HG03039 (cell line): ENCODE measurements around the gene ACTN4.
"Not testable (repeated sequence)": the region's sequence is repeated elsewhere in the genome, so short reads cannot be mapped to it uniquely, and the experiment has no call there.

Experiments
- ATAC-seq: cut with Tn5 transposase; IDR thresholded peaks from one replicate; pipeline ENCODE4 v1.9.1; 2021; ENCODE audit warnings: mild to moderate bottlenecking, moderate library complexity; ENCODE audit not compliant: unreplicated experiment

ACTN4 gene

DNA sequence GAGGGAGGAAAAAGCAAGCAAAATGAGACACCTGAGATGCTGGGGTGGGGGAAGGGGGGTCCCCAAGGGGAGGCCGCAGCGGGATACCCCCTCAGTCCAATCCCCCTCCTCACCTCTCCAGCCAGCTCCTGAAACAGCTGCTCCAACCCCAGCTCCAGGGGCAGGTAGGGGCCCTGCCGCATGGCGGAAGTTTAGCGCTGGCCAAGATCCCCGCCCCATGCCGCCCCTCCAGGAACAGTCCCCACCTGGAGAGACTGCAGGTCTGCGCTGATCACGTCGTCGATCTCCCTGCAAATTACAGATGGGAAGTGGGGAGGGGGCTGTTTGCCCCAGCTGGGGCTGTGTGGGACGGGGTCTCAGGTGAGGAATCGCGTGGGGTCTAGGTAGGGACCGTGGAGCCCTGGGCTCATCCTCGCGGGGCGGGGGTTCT, 87.8 kb downstream of the ACTN4 start:
- ATAC-seq, result no peak

DNA sequence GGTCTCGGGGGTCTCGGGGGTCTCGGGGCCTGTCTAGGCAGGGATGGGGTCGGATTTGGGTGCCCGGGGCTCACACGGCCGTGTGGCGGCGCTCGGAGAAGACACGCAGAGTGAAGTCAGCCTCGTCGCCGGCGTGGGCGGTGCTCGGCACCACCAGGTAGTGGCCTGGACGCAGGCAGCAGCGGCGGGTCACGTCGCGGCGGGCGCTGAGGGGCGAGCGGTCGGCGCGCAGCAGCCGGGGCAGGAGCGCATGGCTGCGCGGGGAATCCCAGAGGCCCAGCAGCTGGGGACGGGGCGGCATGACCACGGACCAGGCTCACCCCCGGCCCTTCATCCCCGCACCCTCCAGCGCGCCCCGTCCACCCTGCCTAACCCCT, 88.6 kb downstream of the ACTN4 start:
- no peak for ATAC-seq

- no peak for ATAC-seq
Observed at GRCh38 chr19:38736413-38737280, 89.2 kb downstream of the ACTN4 start.

- no peak for ATAC-seq
Observed at GRCh38 chr19:38737281-38737865, 89.9 kb downstream of the ACTN4 start.

- ATAC-seq, result no peak
Observed at GRCh38 chr19:38737921-38738737, 90.7 kb downstream of the ACTN4 start.

- ATAC-seq, result no peak
Observed at GRCh38 chr19:38739440-38740256, 92.2 kb downstream of the ACTN4 start.

GRCh38 chr19:38740257-38740592, 92.8 kb downstream of the ACTN4 start:
- no peak for ATAC-seq

DNA sequence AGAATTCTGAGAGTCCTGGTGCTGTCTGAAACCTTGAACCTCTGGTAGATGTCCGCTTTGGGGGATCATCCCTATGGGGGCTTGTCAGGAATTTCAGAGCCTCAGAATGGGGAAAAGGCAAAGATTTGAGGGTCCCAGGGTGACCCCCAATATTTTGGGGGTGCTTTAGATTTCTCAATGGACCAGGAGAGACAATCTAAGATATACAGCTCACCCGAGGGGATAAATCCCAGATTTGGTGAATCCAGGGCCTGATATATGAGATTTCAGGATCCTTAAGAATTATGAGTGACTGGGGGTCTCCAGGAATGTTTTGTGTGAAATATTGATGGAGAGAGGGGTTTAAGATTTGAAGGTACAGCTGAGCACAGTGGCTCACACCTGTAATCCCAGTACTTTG, 93.5 kb downstream of the ACTN4 start:
- no peak for ATAC-seq

DNA sequence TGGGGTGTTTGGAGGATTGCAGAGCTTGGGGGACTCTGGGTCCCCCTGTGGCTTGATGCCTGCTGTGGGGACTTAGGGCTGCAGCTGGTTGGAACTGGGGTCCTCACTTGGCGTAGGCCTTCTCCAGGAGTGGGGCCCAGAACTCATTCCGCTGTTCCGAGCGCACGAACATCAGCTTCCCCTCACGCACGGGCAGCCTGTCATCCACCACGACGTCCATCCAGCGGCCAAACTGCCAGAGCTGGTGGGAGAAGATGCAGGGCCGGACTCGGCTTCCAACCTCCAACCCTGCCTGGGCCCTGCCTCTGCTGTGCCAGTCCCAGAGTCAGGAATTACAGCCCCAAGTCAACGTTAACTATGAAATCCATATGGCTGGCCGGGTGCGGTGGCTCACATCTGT, 94.2 kb downstream of the ACTN4 start:
- no peak for ATAC-seq

DNA sequence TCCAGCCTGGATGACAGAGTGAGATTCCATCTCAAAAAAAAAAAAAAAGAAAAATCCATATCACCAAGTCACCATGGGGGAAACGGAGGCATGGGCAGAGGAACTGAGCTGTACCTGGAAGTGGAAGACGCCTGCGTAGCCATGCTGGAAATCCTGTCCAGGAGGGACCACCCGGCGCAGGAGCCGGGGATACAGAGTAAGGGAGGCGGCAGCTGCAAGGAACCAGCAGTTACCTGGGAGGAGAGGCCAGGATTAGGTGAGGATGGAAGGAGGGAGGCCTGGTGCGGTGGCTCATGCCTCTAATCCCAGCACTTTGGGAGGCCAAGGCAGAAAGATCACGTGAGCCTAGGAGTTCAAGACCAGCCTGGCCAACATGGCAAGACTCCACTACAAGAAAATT, 94.8 kb downstream of the ACTN4 start:
- ATAC-seq, result no peak

- ATAC-seq, result no peak
Observed at GRCh38 chr19:38742906-38743305, 95.5 kb downstream of the ACTN4 start.

DNA sequence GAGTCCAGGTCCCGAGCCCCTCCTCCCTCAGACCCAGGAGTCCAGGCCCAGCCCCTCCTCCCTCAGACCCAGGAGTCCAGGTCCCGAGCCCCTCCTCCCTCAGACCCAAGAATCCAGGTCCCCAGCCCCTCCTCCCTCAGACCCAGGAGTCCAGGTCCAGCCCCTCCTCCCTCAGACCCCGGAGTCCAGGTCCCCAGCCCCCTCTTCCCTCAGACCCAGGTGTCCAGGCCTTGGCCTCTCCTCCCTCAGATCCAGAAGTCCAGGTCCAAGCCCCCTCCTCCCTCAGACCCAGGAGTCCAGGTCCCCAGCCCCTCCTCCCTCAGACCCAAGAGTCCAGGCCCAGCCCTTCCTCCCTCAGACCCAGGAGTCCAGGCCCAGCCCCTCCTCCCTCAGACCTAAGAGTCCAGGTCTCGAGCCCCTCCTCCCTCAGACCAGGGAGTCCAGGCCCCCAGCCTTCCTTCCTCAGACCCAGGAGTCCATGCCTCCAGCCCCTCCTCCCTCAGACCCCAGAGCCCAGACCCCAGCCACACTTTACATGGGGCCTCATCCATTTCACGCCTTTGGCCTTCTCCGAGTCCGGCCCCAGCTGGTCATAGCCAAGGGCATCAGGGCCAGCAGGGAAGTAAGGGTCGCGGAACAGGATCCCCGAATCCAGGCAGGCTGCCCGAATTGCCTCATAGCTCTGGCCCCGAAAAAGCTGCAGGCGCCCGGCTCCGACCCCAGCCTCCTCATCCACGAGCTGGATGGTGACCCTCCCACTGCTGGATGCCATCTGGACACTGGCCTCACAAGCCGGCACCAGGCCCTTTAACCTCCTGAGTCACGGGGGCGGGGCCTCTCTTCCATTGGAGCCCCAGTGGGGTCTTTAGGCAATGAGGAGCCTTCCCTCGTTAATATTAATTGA, 96.2 kb downstream of the ACTN4 start:
- ATAC-seq, result no peak

GRCh38 chr19:38744298-38744681, 96.8 kb downstream of the ACTN4 start, which contains the start of gene CAPN12:
Gene CAPN12 (minus strand): TSS chr19:38744474. CDS start chr19:38744165, 309 bp downstream.
- ATAC-seq, result no peak

DNA sequence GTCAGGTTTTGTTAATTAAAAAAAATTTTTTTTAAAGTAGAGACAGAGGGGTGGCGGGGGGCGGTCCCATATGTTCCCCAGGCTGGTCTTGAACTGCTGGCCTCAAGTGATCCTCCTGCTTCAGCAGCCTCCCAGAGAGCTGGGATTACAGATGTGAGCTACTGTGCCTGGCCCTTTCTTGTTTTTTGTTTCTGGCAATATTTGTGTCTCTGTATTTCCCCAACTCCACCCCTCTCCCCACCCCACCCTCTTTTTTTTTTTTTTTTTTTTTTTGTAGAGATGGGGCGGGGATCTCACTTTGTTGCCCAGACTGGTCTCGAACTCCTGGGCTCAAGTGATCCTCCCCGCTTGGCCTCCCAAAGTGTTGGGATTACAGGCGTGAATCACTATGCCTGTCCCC, 97.4 kb downstream of the ACTN4 start:
- ATAC-seq, result no peak

DNA sequence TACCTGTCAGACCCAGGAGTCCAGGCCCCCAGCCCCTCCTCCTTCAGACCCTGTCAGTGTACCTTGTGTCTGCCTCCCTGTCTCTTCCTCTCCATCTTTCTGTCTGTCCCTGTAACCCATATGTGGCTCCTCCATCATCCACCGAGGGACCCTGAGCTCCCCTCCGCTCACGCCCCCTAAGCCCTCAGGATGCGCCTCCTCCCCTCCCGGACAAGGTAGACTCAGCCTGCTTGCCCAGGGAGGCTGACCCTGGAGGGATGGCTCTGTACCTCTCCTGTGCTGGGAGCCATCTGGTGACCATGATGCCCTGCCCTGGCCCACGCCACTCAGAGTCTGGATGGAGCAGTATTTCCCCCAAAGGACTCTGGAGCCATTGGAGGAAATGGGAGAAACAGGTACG, 97.9 kb downstream of the ACTN4 start:
- ATAC-seq, result no peak

GRCh38 chr19:38753783-38754182, 106.3 kb downstream of the ACTN4 start:
- not testable (repeated sequence) for ATAC-seq

- ATAC-seq, result not testable (repeated sequence)
Observed at GRCh38 chr19:38754196-38754595, 106.7 kb downstream of the ACTN4 start.

DNA sequence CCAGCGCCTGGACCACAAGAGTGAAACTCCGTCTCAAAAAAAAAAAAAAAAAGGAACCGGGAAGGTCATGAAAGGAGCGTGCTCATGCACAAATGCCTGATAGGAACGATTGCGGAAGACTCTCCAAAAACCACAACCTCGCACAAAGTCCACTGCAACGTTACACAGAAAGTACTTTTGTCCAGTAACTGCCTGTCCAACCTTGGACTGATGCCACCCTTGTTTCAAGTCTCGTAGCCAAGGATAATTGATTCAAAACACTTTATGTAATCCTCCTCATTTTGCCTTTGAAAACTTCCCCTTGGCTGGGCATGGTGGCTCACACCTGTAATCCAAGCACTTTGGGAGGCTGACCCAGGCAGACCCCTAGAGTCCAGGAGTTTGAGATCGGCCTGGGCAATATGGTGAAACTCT, 112.1 kb downstream of the ACTN4 start:
- no peak for ATAC-seq

DNA sequence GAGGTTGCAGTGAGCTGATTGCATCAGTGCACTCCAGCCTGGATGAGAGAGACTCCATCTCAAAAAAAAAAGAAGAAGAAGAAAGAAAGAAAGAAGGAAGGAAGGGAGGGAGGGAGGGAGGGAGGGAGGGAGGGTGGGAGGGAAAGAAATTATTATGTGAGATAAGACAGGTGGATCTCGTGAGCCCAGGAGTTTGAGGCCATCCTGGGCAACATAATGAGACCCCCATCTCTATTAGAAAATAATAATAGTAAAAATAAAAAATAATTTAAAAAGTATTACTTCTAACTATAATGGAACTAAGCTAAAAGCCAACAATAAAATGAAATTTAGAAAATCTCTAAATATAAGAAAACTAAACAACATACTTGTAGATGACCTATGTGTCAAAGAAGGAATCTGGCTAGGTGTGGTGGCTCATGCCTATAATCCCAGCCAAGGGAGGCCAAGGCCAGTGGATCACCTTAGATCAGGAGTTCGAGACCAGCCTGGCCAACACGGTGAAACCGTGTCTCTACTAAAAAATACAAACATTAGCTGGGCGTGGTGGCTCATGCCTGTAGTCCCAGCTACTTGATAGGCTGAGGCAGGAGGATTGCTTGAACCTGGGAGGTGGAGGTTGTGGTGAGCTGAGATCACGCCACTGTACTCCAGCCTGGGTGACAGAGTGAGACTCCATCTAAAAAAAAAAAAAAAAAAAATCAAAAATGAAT, 113.5 kb downstream of the ACTN4 start:
- ATAC-seq, result not testable (repeated sequence)
